RPMI8226 (cell line): Measurements from ENCODE around the gene KIF3B.
"Not testable (repeated sequence)": the region's sequence is repeated elsewhere in the genome, so short reads cannot be mapped to it uniquely, and the experiment has no call there.

Experiments used
- DNase-seq: peaks from one replicate; pipeline ENCODE4 v3.0.0-alpha.2; 2015

KIF3B gene

DNA sequence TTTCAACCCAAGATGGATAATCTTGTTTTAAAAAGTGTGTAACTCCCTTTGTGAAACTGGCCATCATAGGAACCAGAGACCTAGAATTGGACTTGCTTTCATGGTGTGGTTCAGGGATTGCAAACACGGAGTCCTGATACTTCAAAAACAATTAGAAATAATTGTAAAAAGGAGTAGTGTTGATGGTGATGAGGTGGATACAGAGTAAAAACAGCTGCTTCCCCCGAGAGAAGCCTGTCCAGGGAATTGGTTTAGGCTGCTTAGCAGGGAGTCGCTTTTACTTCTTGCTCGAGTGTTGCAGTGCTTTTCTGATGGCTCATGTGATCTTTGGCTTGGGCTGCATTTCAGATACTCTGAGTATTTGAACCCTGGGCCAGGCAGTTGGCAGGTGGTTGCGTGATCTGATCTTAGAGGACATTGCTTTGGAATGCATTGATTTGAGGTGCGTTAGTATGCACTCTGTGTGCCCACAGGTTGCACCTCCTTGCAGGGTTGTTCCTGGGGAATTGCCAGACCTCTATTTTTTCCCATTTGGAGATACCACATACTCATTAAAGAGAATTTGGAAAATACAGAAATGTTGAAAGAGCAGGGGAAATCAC is 19.5 kb downstream of the KIF3B start:
- DNase-seq = no peak

DNA sequence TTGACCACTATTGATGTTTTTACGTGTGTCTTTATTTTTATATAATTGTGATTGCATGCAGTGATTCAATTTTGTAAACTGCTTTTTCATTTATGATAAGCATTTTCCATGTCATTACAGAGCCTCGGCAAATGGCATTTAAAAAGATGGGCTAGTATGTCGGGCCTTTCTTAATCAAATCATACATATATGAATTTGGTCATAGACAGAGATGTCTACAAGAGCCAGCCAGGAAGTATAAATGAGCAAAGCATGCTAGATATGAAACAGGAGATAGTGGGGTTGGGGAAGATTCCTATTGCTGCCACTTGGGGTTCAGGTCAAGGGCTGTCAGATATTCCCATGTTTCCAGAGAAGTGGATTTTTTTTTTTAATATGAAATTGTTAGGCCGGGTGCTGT is 20.0 kb downstream of the KIF3B start:
- DNase-seq = no peak

DNA sequence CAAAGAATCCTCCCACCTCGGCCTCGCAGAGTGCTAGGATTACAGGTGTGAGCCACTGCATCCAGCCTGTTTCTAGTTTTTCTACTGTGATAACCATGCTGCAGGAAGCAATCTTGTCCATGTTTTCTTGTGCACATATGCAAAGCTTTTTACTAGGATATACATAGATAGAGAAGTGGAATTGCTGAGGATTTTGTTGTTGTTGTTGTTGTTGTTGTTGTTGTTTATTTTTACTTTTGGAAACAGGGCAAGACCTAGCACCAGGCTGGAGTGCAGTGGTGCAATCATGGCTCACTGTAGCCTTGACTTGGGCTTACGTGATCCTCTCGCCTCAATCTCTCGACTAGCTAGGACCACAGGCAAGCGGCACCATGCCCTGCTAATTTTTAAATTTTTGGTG is 23.2 kb downstream of the KIF3B start:
- no peak for DNase-seq

DNA sequence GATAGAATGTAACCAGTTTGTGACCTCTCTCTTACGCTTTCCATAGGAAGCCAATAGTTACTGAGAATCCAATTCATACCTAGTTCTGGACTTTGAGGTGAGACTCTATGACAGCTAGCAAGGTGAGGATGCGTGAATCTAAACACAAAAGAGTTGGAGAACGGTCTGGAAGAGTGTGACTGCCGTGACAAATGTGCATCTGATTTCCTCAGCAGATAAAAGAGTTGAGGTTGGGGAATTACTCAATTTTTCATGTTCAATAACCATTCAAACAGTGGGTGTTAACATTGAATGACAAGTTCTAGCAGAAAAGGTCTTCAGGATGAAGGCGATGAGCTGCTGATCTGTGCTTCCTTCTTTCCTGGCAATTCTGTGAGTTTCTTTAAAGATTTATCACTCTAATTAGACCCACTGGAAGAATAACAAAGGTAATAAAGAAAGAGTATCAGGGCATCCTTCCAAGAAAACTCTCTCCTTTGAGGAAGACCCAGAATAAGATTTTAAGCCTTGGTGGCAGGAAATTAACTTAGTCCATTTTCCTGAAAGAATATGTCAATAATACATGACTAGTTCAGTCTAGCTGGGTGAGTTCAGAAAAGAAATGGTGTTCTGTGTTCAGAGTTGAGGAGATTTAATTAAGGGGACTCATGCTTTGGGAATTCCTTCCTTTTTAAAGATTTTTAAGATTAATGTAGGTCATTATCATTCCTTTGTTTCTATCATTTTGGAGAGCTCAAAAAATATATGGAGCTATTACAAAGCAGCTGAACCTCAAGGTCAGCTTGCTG is 24.5 kb downstream of the KIF3B start:
- DNase-seq = no peak

DNA sequence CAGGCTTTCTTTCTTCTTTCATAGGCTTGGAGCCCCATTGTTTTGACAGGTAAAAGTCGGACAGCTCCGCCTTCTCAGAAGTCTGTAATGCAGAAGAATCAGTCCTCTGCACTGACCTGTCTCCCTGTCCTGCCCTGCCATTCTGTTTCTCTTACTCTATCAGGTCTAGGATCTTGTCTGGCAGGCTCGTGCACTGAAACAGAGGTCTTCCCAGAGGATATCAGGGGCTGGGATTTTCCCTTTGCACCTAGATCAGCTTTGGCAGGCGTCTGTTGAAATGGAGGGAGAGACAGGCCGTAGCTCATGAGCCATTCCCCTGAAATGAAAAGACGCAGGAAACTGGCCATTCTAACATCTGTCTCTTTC is 25.0 kb downstream of the KIF3B start:
- no peak for DNase-seq

DNA sequence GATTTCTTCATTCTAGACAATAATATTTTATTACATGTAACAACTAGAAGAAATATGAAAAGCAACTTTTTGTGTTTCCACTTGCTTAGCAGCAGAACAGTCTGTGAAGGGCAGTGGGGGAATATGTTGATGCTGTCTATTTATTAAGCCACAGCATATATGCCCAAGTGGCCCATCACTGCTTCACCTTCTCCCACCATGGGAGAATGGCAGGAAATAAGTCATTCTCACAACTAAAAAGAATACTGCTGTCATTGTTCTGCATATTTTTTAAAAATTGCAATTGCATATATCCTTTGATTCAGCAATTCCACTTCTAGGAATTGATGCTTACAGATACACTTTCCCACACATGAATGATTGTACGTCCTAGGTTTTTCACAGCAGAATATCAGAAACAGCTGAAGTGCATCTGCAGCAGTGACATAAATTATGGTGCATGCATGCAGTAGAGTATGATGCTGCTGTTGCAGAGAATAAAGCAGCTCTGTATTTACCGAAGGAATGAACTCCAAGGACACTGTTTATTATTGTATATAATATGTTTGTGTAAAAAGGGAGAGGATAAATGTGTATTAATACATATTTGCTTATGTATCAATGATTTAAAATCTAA is 26.8 kb downstream of the KIF3B start:
- DNase-seq = no peak

DNA sequence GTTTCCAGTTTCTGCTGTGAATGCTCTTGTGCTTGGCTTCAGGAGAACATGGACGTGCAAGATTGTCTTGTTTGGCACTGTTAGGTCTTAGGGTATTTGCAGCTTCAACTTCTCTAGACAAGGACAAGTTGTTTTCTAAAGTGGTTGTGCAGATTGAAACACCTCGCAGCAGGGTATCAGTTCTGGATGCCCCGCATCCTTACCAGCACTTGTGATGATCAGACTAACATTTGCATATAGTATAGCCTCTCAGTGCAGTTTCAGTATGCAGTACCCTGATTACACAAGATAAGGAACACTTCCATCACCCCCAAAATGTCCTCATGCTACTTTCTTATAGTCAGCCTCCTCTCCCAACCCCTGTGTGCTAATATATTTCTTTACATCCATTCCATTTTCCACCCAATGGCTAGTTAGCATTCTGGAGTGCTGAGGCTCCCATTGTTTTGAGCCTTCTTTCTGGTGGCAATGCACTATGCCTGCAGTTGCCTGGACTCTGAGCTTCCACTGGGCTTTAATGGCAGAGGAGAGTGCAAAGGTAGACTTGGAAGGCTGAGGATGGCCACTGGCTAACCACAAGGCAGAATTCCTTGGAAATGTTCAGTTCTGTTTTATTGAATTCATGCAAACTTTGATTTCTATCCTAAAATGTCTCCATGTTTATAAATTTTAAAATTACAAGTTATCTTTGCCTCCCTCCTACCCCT is 35.4 kb downstream of the KIF3B start:
- DNase-seq = no peak

DNA sequence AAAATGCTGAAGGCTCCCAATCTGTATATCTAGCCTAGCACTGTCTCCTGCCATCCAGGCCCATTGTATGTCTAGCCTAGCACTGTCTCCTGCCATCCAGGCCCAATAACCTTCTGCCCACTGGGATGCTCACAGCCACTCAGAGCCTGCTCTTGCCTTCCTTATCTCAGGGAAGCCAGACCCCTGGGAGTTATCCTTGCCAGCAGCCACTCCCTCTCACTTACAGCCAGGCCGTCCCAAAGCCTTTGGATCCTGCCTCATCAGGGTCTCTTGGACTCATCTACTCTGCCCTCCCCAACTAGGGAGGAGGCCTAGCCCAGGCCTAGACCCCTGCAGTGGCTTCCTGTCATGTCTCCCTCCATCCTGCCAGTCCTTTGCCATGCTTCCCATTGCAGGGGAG is 37.3 kb downstream of the KIF3B start:
- no peak for DNase-seq

DNA sequence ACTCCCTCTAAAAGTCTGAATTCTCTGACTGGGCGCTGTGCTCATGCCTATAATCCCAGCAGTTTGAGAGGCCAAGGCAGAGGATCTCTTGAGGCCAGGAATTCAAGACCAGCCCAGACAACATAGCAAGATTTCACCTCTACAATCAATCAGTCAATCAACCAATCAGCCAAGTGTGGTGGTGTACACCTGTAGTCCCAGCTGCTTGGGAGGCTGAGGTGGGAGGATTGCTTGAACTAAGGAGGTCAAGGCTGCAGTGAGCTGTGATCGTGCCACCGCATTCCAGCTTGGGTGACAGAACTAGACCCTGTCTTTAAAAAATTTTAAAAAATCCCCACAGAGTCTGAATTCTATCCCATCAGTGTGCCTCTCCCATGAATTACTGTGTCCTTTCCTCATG is 37.9 kb downstream of the KIF3B start:
- DNase-seq = no peak

DNA sequence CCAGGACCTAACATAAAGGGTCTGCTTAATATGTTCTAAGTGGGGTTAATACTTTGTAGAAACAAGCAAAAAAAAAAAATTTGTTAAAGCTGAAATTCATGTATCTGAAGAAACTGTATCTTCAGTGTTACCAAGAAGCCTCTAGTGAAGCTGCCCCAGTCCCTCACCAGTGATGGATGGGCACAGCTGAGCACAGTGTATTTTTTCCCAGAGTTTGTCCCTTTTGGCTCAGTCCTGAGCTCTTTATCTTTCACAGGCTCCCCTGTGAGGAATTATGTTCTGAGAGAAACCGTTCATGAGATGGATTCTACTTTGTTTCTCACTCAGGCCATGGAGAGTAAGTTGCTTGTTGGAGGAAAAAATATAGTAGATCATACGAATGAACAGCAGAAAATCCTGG is 38.4 kb downstream of the KIF3B start:
- no peak for DNase-seq

DNA sequence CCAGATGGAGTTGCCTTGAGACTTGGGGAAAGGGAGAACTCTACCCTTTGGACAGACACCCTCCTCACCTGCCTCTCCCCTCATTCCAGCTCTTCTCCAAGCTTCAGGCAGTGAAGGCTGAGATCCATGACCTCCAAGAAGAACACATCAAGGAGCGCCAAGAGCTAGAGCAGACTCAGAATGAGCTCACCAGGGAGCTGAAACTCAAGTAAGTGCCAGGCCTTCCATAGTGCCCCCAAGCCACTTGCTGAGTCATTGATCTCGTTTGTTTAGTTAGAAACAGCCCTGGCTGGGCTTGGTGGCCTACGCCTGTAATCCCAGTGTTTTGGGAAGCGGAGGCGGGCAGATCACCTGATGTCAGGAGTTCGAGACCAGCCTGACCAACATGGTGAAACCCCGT is 39.2 kb downstream of the KIF3B start:
- DNase-seq = no peak

DNA sequence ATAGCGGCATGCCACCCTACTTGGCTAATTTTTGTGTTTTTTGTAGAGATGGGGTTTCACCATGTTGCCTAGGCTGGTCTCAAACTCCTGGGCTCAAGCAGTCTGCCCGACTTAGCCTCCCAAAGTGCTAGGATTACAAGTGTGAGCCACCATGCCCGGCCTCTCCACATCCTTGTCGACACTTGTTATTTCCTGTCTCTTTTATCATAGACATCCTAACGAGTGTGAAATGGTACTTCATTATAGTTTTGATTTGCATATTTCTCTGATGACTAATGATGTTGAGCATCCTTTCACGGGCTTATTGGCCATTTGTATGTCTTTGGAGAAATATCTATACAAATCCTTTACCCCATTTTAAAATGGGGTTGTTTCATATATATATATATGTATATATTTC is 41.6 kb downstream of the KIF3B start:
- no peak for DNase-seq

DNA sequence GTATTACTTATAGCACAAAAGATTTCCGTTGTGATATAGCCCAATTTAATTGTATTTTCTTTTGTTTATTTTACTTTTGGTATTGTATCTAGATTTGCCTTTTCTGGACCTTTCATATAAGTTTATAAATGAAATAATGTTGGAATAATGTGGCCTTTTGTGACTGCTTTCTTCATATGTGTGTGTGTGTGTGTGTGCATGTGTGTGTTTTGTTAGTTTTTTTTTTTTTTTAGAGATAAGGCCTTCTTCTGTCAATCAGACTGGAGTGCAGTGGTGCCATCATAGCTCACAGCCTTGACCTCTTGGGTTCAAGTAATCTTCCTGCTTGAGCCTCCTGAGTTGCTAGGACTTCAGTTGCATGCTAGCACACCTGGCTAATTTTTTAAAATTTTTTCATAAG is 42.9 kb downstream of the KIF3B start:
- no peak for DNase-seq

DNA sequence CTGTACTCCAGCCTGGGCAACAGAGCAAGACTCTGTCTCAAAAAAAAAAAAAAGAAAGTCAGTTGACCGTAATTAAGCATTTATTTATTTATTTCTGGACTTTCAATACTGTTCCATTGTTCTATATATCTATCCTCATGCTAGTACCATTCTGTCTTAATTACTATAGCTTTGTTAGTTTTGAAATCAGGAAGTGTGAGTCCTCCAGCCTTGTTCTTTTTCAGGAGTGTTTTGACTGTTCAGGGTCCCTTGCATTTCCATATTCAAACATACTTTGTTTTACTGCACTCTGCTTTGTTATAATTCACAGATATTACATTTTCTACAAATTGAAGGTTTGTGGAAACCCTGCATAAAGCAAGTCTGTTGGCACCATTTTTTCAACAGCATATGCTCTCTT is 43.9 kb downstream of the KIF3B start:
- no peak for DNase-seq

DNA sequence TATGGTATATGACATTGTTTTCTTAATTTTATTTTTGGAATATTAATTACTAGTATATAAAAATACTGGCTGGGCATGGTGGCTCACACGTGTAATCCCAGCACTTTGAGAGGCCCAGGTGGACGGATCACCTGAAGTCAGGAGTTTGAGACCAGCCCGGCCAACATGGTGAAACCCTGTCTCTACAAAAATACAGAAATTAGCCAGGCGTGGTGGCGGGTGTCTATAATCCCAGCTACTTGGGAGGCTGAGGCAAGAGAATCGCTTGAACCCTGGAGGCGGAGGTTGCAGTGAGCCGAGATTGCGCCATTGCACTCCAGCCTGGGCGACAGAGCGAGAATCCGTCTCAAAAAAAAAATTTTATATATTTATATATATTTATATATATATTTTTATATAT is 44.8 kb downstream of the KIF3B start:
- not testable (repeated sequence) for DNase-seq

DNA sequence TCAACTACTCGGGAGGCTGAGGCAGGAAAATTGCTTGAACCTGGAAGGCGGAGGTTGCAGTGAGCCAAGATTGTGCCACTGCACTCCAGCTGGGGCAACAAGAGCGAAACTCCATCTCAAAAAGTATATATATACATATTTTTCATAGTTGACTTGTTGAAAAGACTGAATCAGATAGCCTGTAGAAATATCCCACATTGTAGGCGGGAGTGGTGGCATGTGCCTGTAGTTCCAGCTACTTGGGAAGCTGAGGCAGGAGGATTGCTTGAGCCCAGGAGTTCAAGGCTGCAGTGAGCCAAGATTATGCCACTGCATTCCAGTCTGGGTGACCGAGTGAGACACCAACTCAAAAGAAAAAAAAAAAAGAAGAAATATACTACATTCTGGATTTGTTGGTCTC is 46.3 kb downstream of the KIF3B start:
- not testable (repeated sequence) for DNase-seq

DNA sequence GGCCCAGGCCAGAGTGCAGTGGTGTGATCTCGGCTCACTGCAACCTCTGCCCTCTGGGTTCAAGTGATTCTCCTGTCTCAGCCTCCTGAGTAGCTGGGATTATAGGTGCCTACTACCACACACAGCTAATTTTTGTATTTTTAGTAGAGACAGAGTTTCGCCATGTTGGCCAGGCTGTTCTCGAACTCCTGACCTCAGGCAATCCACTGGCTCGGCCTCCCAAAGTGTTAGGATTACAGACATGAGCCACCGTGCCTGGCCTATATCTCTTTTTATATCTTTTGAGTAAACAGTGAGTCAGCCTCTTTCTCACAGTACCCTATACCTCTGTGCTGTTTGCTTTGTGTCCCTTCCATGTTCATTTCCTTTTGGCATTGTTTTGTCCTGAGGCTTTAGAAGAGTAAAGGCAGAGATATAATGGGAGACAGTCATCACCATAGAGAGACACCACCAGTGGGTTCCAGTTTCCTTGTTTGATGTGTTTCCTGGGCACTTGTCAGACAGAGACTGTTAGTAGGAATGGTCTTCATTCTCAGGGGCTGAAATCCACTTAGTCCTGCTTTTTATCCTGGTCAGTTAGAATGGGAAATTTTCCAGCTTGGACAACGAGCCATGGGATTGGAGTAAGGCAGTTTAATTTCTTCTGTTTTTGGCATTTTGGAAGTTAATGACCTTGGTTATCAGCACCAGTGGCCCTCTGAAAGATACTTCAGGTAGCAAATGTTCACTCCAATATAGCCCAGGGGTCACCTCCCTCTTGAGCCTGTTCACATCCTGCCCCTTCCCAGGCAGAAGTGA is 48.5 kb downstream of the KIF3B start:
- no peak for DNase-seq

DNA sequence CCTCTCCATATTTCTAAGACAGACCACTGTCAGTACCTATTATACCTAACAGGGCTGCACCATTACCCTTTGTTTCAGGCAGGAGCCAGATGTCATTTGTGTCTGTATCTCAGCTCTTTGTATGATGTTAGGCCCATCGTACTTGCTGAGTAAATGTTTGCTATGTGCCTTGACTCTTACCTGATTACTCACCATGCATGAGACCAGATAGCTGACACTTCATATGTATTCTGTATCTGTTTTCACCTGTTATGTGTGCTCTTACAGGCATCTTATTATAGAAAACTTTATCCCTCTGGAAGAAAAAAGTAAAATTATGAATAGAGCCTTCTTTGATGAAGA is 49.0 kb downstream of the KIF3B start:
- no peak for DNase-seq

DNA sequence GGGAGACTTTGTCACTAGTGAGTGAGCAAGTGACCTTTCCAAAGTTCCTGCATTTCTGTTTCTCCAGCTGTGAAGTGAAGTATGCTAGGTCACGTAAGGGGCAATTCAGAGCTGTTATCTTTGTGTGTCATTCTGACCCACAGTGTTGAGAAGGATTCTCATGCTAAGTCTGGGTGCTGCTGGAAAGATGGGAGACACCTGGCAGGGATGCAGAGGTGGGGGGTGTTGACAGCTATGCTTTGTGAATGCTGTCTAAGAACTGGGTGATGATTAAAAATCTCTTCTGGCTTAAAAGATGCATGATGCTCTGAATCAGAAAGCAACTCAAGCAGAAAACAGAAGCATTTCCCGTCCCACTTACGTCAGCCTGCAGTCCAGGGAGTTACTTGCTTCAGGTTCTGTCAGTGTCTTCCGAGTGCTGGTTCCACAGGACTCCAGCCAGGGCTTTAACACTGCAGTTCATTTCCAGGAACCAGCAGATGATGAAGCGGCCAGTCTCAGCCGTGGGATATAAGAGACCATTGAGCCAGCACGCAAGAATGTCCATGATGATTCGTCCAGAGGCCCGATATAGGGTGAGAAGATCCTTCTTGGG is 49.7 kb downstream of the KIF3B start:
- no peak for DNase-seq

DNA sequence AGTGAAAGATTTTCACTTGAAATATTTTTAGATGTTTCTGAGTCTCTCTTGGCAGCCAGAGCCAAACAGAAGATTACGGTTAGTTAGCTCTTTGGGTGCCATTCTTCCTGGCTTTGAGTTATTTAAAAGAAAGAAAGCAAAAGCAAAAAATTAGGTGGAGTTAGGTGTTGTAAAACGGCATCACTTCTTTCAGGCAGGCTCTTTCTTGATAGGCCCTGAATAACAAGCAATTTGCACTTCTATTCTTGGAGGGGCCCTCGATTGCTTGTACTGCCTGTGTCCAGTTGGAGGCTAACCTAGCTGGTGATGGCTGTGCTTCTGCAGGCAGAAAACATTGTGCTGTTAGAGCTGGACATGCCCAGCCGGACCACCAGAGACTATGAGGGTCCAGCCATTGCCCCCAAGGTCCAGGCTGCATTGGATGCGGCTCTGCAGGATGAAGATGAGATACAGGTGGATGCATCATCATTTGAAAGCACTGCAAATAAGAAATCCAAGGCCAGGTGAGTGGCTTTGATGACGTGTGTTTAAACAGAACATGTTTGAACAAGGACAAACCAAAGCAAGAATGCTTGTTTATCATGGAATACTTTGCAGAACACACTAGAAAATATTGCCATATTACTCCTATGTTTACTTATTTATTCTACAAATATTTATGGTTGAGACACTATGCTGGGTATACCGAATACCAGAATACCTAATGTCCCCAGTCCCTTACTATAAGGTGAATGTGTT is 52.5 kb downstream of the KIF3B start:
- no peak for DNase-seq

DNA sequence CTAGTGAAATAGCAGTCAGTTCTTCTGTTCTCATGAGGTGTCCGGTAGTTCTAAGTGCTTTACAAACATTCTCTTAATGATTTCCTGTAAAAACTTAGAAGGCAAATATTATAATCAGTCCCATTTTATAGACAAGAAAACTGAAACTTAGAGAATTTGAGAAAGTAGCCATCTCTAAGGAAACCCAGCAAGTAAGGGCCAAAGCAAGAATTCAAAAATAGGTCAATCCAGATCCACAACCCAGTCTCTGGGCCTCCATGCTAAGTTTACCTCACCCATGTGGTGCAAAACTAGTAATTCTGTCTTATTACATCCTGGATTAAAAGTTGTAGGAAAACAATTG is 53.1 kb downstream of the KIF3B start:
- DNase-seq = no peak

DNA sequence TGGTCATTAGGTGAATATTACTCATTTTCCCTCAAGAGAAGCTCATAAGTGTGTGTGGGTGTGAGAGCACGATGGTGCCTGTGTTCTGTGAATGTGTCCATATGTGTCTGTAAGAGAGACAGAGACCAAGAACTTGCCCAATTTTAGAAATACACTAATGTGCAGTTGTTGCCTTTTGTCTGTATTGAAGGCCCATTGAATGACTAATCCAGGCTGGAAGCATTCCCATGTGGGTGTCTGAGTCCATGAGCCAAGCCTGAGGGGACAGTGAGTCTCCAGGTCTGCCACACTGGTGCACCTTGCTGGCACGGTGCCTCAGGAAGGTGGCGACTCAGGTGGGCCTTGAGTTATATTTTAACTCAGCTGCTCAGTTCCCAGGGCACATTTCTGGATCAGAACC is 55.2 kb downstream of the KIF3B start:
- no peak for DNase-seq
